Cardiac fibroblast (primary cell): Measurements from ENCODE around the gene SRCAP.

Experiments
- DNase-seq, 2 donors: peaks; one replicate each; pipeline versions ENCODE4 v3.0.0 to v3.0.0-alpha.2; 2010; ENCODE audit warnings: low read depth in 2 of 2
- H3K4me3 ChIP-seq, 2 donors: replicated peaks in 1 of 2; 1 replicate in 1 of 2; 2 replicates in 1 of 2; pipeline ENCODE4 v1.5.1; 2011; ENCODE audit warnings: low read depth in 2 of 2, low read length in 2 of 2, mild to moderate bottlenecking in 2 of 2, moderate library complexity in 1 of 2
- CTCF ChIP-seq: IDR thresholded peaks from one replicate; pipeline ENCODE4 v1.5.1; 2011; ENCODE audit warnings: low read depth, mild to moderate bottlenecking, low read length, inconsistent platforms

SRCAP gene

GRCh38 chr16:30698816-30699614 is at the start of gene SRCAP:
SRCAP (plus strand) TSS chr16:30699171; CDS start chr16:30700825, 1,654 bp downstream.
- no peak for TF ChIP-seq CTCF
- peak within 1 kb of the TSS; percentile 96 to 100 for H3K4me3 ChIP-seq
- DNase-seq, result peak; percentile 83 to 84

- no peak for DNase-seq
- H3K4me3 ChIP-seq, result peak overlapping the region; percentile 37 to 84
- TF ChIP-seq CTCF, result no peak
Measured at GRCh38 chr16:30649725-30650368, 49.1 kb upstream of the SRCAP start.

- peak; percentile 22 for TF ChIP-seq CTCF
- peak within 1 kb of the TSS; percentile 84 to 86 for H3K4me3 ChIP-seq
- peak; percentile 100 for DNase-seq
Measured at GRCh38 chr16:30650369-30651123, 48.4 kb upstream of the SRCAP start, which contains the start of gene PRR14. PRR14 (plus strand) TSS chr16:30650960; CDS start chr16:30651646, 686 bp downstream.

GRCh38 chr16:30651124-30652004 is 47.6 kb upstream of the SRCAP start:
- DNase-seq, result peak; percentile 67 to 80
- TF ChIP-seq CTCF, result peak; percentile 24

GRCh38 chr16:30652005-30652296 is 47.0 kb upstream of the SRCAP start:
- no peak for TF ChIP-seq CTCF
- DNase-seq, result no peak
- H3K4me3 ChIP-seq, result peak overlapping the region; percentile 84 to 86

More at GRCh38 chr16:30651124-30652004, 47.6 kb upstream of the SRCAP start:
- H3K4me3 ChIP-seq, result peak overlapping the region; percentile 84 to 86

- no peak for TF ChIP-seq CTCF
- no peak overlapping the region for H3K4me3 ChIP-seq
- no peak for DNase-seq
Measured at GRCh38 chr16:30652718-30653117, 46.3 kb upstream of the SRCAP start.
